DND-41 (cell line): ENCODE data around the gene KRT79.

ENCODE experiments used
- ATAC-seq: fragments of 200-7000 bp; cut with Tn5 transposase; 3 replicates; pipeline ENCODE4 v1.9.1; 2021; ENCODE audit warnings: low read depth; ENCODE audit not compliant: insufficient read depth
- DNase-seq: peaks from one replicate; pipeline ENCODE4 v3.0.0-alpha.2; 2020
- H2AFZ ChIP-seq: 2 replicates; pipeline ENCODE4 v1.6.0; 2012; ENCODE audit warnings: low read depth, low read length
- H3K27ac ChIP-seq: 2 replicates; pipeline ENCODE4 v1.5.1; 2012; ENCODE audit warnings: low read length, inconsistent platforms
- H3K27me3 ChIP-seq: fragments of 200-600 bp; sonication (generic); 2 replicates; pipeline ENCODE4 v1.6.0; 2012; ENCODE audit warnings: low read length, mild to moderate bottlenecking, inconsistent platforms; ENCODE audit not compliant: insufficient read depth, poor library complexity
- H3K36me3 ChIP-seq: 2 replicates; pipeline ENCODE4 v1.5.1; 2012; ENCODE audit warnings: low read length, inconsistent platforms; ENCODE audit not compliant: insufficient read depth
- H3K4me1 ChIP-seq: 2 replicates; pipeline ENCODE4 v1.5.1; 2012; ENCODE audit warnings: mild to moderate bottlenecking, low read length; ENCODE audit not compliant: insufficient read depth
- H3K4me2 ChIP-seq: 2 replicates; pipeline ENCODE4 v1.6.0; 2012; ENCODE audit warnings: mild to moderate bottlenecking, moderate library complexity, low read length, inconsistent platforms; ENCODE audit not compliant: insufficient read depth
- H3K4me3 ChIP-seq, 2 experiments: fragments of 200-600 bp in 1 of 2; shearing (Covaris generic) in 1 of 2; 2 replicates each; pipeline ENCODE4 v1.5.1; 2012 to 2016; ENCODE audit warnings: inconsistent platforms in 2 of 2, low read length in 2 of 2, mild to moderate bottlenecking in 2 of 2, low read depth in 1 of 2, moderate library complexity in 1 of 2
- H3K79me2 ChIP-seq: 2 replicates; pipeline ENCODE4 v1.6.0; 2012; ENCODE audit warnings: low read length, inconsistent platforms; ENCODE audit not compliant: insufficient read depth
- H3K9ac ChIP-seq: 2 replicates; pipeline ENCODE4 v1.6.0; 2012; ENCODE audit warnings: low read depth, mild to moderate bottlenecking, inconsistent platforms, low read length, moderate library complexity
- H3K9me3 ChIP-seq: 2 replicates; pipeline ENCODE4 v1.5.1; 2012; ENCODE audit warnings: low read length, moderate library complexity, mild to moderate bottlenecking, inconsistent platforms; ENCODE audit not compliant: insufficient read depth, severe bottlenecking
- H4K20me1 ChIP-seq: 2 replicates; pipeline ENCODE4 v1.6.0; 2012; ENCODE audit warnings: low read length; ENCODE audit not compliant: insufficient read depth
- EZH2 ChIP-seq: IDR thresholded peaks from 3 replicates; pipeline ENCODE4 v1.6.1; 2012; ENCODE audit warnings: borderline replicate concordance, low read depth, mild to moderate bottlenecking, moderate library complexity, low read length, inconsistent platforms; ENCODE audit not compliant: severe bottlenecking
- TF ChIP-seq, protein P1 (sequence below): IDR thresholded peaks from 2 replicates; pipeline ENCODE4 v1.5.1; 2012; ENCODE audit warnings: borderline replicate concordance, low read length, moderate library complexity, mild to moderate bottlenecking; ENCODE audit not compliant: poor library complexity, severe bottlenecking; ENCODE audit errors: extremely low read depth

Gene KRT79

DNA sequence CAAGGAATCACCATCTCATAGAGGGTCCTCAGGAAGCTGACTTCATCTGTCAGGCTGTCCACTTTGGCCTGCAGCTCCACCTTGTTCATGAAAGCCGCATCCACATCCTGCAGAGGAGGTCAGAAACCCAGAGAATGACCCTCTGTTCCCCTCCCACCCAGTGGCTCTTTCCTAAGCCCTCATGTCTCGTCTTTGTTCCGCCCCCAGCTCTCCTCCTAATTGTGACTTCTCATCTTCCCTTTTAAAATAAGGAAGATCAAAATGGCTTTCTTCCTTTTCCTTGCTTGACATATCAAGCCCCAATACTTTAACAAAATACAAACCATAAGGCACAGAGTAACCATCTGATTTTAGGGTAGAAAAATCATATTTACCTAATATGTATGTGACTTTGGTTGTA, 61.3 kb downstream of the KRT79 start:
- 0 out of 2 replicates have a peak, but pooled peaks cover 2% of the 10 kb centered on the region for H4K20me1 ChIP-seq

DNA sequence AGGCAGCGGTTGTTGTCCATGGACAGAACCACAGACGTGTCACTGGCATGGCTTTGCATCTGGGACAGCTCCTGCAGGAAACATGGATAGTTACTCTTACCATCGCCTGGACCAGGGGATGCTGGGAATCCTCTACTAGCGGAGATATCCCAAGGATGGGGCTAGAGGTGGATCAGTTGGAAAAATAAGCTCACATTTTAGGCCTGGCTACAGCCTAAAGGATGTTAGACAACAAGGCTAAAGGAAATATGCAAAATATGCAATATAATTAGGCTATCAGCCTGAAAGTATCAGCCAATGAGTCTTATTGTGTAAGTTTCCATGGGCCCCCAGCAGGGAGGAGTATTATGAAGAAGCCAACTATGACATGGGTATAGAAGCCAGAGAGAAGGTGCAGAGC, 61.9 kb downstream of the KRT79 start:
- Histone ChIP-seq H3K9me3 (no peaks in the 10 kb centered on the region), H3K27ac (no peak overlapping the region), H2AFZ (no peak overlapping the region), H3K4me1 (no peaks in the 10 kb centered on the region), H3K79me2 (no peaks in the 10 kb centered on the region), H3K36me3 (no peaks in the 10 kb centered on the region), H3K9ac (no peak overlapping the region), H4K20me1 (0 out of 2 replicates have a peak, but pooled peaks cover 2% of the 10 kb centered on the region), H3K4me3 (no peak overlapping the region), H3K4me2 (no peak overlapping the region), H3K27me3 (peaks cover 24% of the 10 kb centered on the region)
- no peak for TF ChIP-seq EZH2
- TF ChIP-seq, protein P1, sequence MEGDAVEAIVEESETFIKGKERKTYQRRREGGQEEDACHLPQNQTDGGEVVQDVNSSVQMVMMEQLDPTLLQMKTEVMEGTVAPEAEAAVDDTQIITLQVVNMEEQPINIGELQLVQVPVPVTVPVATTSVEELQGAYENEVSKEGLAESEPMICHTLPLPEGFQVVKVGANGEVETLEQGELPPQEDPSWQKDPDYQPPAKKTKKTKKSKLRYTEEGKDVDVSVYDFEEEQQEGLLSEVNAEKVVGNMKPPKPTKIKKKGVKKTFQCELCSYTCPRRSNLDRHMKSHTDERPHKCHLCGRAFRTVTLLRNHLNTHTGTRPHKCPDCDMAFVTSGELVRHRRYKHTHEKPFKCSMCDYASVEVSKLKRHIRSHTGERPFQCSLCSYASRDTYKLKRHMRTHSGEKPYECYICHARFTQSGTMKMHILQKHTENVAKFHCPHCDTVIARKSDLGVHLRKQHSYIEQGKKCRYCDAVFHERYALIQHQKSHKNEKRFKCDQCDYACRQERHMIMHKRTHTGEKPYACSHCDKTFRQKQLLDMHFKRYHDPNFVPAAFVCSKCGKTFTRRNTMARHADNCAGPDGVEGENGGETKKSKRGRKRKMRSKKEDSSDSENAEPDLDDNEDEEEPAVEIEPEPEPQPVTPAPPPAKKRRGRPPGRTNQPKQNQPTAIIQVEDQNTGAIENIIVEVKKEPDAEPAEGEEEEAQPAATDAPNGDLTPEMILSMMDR = no peak
- DNase-seq (no peak), ATAC-seq (no peak)

More for the DNA sequence above, 61.3 kb downstream of the KRT79 start:
- H3K4me1 ChIP-seq = no peaks in the 10 kb centered on the region
- H3K9me3 ChIP-seq = no peaks in the 10 kb centered on the region
- no peak overlapping the region for H3K9ac ChIP-seq
- H3K27ac ChIP-seq = no peak overlapping the region
- no peak for TF ChIP-seq EZH2
- TF ChIP-seq, protein P1 = no peak
- H3K27me3 ChIP-seq = peaks cover 24% of the 10 kb centered on the region
- H3K4me2 ChIP-seq = no peak overlapping the region
- ATAC-seq (no peak), DNase-seq (no peak)
- no peaks in the 10 kb centered on the region for H3K36me3 ChIP-seq
- H3K79me2 ChIP-seq = no peaks in the 10 kb centered on the region
- H2AFZ ChIP-seq = no peak overlapping the region
- no peak overlapping the region for H3K4me3 ChIP-seq

- Histone ChIP-seq H3K4me1 (no peaks in the 10 kb centered on the region), H3K27ac (no peak overlapping the region), H3K79me2 (no peaks in the 10 kb centered on the region), H3K9ac (no peak overlapping the region), H3K9me3 (no peaks in the 10 kb centered on the region), H3K4me2 (no peak overlapping the region), H3K36me3 (no peaks in the 10 kb centered on the region), H3K27me3 (peaks cover 30% of the 10 kb centered on the region), H3K4me3 (no peak overlapping the region), H4K20me1 (0 out of 2 replicates have a peak, but pooled peaks cover 2% of the 10 kb centered on the region), H2AFZ (no peak overlapping the region)
- DNase-seq (no peak), ATAC-seq (no peak)
- TF ChIP-seq, protein P1 = no peak
- TF ChIP-seq EZH2 = no peak
Measured at GRCh38 chr12:52771505-52771904, 62.6 kb downstream of the KRT79 start.
